WTC11 (cell line): Measurements from ENCODE around the gene XPNPEP1.

ENCODE experiments used
- ATF1 ChIP-seq: sonication (generic); formaldehyde crosslinking; IDR thresholded peaks from 2 replicates; pipeline ENCODE4 v1.8.1; 2023; ENCODE audit warnings: mild to moderate bottlenecking, moderate library complexity, missing genetic modification reagents
- E2F5 ChIP-seq: sonication (generic); formaldehyde crosslinking; IDR thresholded peaks from 2 replicates; pipeline ENCODE4 v1.8.1; 2022; ENCODE audit warnings: mild to moderate bottlenecking, moderate library complexity, missing genetic modification reagents
- ELF4 ChIP-seq: sonication (generic); formaldehyde crosslinking; IDR thresholded peaks from 2 replicates; pipeline ENCODE4 v1.8.1; 2022; ENCODE audit warnings: low read depth, mild to moderate bottlenecking, moderate library complexity, missing genetic modification reagents
- NR3C1 ChIP-seq: sonication (generic); formaldehyde crosslinking; conservative IDR thresholded peaks from 2 replicates; pipeline ENCODE4 v1.8.1; 2023; ENCODE audit warnings: low read depth, mild to moderate bottlenecking, missing genetic modification reagents
- TF ChIP-seq, protein P1 (sequence below): fragments of 200-600 bp; IDR thresholded peaks from 2 replicates; pipeline ENCODE4 v1.8.0; 2022; ENCODE audit warnings: antibody characterized with exemption
- TF ChIP-seq, protein P2 (sequence below): sonication (generic); formaldehyde crosslinking; IDR thresholded peaks from 2 replicates; pipeline ENCODE4 v1.8.1; 2023; ENCODE audit warnings: mild to moderate bottlenecking, missing genetic modification reagents, moderate library complexity
- TF ChIP-seq, protein P3 (sequence below): sonication (generic); formaldehyde crosslinking; IDR thresholded peaks from 2 replicates; pipeline ENCODE4 v1.8.0; 2023; ENCODE audit warnings: missing genetic modification reagents, mild to moderate bottlenecking, borderline replicate concordance
- TF ChIP-seq, protein P4 (sequence below): sonication (generic); formaldehyde crosslinking; IDR thresholded peaks from 2 replicates; pipeline ENCODE4 v1.8.1; 2022; ENCODE audit warnings: mild to moderate bottlenecking, missing genetic modification reagents, moderate library complexity, borderline replicate concordance

GRCh38 chr10:109928475-109928891 is 5.2 kb upstream of the XPNPEP1 start:
- TF ChIP-seq ELF4 (CRISPR knock-in tag) (no peak), NR3C1 (CRISPR knock-in tag) (no peak), E2F5 (CRISPR knock-in tag) (no peak), ATF1 (CRISPR knock-in tag) (no peak)
- TF ChIP-seq, protein P1, sequence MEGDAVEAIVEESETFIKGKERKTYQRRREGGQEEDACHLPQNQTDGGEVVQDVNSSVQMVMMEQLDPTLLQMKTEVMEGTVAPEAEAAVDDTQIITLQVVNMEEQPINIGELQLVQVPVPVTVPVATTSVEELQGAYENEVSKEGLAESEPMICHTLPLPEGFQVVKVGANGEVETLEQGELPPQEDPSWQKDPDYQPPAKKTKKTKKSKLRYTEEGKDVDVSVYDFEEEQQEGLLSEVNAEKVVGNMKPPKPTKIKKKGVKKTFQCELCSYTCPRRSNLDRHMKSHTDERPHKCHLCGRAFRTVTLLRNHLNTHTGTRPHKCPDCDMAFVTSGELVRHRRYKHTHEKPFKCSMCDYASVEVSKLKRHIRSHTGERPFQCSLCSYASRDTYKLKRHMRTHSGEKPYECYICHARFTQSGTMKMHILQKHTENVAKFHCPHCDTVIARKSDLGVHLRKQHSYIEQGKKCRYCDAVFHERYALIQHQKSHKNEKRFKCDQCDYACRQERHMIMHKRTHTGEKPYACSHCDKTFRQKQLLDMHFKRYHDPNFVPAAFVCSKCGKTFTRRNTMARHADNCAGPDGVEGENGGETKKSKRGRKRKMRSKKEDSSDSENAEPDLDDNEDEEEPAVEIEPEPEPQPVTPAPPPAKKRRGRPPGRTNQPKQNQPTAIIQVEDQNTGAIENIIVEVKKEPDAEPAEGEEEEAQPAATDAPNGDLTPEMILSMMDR, result no peak
- TF ChIP-seq, protein P2, sequence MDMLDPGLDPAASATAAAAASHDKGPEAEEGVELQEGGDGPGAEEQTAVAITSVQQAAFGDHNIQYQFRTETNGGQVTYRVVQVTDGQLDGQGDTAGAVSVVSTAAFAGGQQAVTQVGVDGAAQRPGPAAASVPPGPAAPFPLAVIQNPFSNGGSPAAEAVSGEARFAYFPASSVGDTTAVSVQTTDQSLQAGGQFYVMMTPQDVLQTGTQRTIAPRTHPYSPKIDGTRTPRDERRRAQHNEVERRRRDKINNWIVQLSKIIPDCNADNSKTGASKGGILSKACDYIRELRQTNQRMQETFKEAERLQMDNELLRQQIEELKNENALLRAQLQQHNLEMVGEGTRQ, result no peak
- TF ChIP-seq, protein P3, sequence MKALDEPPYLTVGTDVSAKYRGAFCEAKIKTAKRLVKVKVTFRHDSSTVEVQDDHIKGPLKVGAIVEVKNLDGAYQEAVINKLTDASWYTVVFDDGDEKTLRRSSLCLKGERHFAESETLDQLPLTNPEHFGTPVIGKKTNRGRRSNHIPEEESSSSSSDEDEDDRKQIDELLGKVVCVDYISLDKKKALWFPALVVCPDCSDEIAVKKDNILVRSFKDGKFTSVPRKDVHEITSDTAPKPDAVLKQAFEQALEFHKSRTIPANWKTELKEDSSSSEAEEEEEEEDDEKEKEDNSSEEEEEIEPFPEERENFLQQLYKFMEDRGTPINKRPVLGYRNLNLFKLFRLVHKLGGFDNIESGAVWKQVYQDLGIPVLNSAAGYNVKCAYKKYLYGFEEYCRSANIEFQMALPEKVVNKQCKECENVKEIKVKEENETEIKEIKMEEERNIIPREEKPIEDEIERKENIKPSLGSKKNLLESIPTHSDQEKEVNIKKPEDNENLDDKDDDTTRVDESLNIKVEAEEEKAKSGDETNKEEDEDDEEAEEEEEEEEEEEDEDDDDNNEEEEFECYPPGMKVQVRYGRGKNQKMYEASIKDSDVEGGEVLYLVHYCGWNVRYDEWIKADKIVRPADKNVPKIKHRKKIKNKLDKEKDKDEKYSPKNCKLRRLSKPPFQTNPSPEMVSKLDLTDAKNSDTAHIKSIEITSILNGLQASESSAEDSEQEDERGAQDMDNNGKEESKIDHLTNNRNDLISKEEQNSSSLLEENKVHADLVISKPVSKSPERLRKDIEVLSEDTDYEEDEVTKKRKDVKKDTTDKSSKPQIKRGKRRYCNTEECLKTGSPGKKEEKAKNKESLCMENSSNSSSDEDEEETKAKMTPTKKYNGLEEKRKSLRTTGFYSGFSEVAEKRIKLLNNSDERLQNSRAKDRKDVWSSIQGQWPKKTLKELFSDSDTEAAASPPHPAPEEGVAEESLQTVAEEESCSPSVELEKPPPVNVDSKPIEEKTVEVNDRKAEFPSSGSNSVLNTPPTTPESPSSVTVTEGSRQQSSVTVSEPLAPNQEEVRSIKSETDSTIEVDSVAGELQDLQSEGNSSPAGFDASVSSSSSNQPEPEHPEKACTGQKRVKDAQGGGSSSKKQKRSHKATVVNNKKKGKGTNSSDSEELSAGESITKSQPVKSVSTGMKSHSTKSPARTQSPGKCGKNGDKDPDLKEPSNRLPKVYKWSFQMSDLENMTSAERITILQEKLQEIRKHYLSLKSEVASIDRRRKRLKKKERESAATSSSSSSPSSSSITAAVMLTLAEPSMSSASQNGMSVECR (CRISPR knock-in tag), result no peak
- TF ChIP-seq, protein P4, sequence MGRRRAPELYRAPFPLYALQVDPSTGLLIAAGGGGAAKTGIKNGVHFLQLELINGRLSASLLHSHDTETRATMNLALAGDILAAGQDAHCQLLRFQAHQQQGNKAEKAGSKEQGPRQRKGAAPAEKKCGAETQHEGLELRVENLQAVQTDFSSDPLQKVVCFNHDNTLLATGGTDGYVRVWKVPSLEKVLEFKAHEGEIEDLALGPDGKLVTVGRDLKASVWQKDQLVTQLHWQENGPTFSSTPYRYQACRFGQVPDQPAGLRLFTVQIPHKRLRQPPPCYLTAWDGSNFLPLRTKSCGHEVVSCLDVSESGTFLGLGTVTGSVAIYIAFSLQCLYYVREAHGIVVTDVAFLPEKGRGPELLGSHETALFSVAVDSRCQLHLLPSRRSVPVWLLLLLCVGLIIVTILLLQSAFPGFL, result no peak
